Measurements from ENCODE around the gene DLG2.

DLG2 gene

DNA sequence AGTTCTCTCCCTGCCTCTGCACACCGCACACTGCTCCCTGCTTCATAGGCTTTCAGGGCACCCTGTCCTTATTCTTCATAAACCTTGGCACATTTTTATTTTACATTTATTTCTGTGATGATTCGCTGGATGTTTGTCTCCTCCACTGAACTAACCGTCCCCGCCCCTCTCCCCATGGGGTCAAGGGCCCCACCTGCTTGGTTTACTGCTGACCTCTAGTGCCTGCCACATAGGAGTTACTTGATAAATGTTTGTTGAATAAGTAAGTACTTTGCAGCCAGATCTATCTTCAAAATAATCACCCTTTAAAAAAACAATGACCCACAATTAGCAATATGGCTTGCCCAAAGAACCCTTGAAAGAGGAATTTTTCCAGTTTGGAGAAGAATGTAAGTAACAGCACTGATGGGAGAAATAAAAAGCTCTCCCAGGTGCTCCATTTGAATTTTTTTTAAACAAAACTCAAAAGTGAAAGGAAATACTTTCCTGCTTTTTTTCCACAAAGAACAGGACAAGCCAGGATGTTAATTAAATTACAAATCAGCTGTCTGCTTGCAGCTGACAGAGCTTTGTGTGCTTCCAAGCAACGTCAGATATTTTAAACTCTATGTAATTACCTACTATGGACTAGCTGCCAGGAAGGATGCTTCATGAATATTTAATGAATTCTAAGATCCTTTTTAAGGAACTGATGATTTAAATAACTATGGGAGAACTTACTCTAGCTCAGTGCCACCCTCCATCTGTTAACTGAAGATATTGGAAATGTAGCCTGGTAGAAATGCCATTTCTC is 1083.6 kb downstream of the DLG2 start:
- TF ChIP-seq, protein P1, sequence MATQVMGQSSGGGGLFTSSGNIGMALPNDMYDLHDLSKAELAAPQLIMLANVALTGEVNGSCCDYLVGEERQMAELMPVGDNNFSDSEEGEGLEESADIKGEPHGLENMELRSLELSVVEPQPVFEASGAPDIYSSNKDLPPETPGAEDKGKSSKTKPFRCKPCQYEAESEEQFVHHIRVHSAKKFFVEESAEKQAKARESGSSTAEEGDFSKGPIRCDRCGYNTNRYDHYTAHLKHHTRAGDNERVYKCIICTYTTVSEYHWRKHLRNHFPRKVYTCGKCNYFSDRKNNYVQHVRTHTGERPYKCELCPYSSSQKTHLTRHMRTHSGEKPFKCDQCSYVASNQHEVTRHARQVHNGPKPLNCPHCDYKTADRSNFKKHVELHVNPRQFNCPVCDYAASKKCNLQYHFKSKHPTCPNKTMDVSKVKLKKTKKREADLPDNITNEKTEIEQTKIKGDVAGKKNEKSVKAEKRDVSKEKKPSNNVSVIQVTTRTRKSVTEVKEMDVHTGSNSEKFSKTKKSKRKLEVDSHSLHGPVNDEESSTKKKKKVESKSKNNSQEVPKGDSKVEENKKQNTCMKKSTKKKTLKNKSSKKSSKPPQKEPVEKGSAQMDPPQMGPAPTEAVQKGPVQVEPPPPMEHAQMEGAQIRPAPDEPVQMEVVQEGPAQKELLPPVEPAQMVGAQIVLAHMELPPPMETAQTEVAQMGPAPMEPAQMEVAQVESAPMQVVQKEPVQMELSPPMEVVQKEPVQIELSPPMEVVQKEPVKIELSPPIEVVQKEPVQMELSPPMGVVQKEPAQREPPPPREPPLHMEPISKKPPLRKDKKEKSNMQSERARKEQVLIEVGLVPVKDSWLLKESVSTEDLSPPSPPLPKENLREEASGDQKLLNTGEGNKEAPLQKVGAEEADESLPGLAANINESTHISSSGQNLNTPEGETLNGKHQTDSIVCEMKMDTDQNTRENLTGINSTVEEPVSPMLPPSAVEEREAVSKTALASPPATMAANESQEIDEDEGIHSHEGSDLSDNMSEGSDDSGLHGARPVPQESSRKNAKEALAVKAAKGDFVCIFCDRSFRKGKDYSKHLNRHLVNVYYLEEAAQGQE (IDR thresholded peaks at IDR 0.05; ENCODE audit: low read depth), result no peak
- TF ChIP-seq, protein P2, sequence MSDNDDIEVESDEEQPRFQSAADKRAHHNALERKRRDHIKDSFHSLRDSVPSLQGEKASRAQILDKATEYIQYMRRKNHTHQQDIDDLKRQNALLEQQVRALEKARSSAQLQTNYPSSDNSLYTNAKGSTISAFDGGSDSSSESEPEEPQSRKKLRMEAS (IDR thresholded peaks at IDR 0.05), result no peak
- TF ChIP-seq NFIC (IDR thresholded peaks at IDR 0.05) (no peak), CREB1 (IDR thresholded peaks at IDR 0.05; ENCODE audit: low read depth) (no peak), EP300 (IDR thresholded peaks at IDR 0.05; ENCODE audit: borderline replicate concordance) (no peak), FOXM1 (IDR thresholded peaks at IDR 0.05; ENCODE audit: borderline replicate concordance, low read depth) (no peak), CEBPB (IDR thresholded peaks at IDR 0.05) (no peak), RAD21 (IDR thresholded peaks at IDR 0.05; ENCODE audit: low read depth) (no peak), TEAD4 (IDR thresholded peaks at IDR 0.05) (no peak), TAF1 (IDR thresholded peaks at IDR 0.05; ENCODE audit: low read depth) (no peak), ZBTB7A (IDR thresholded peaks at IDR 0.05; ENCODE audit: low read depth) (no peak), TCF12 (IDR thresholded peaks at IDR 0.05; ENCODE audit: low read depth) (no peak), EGR1 (IDR thresholded peaks at IDR 0.05) (no peak), YY1 (IDR thresholded peaks at IDR 0.05; ENCODE audit: low read depth) (no peak)
- TF ChIP-seq, protein P3, sequence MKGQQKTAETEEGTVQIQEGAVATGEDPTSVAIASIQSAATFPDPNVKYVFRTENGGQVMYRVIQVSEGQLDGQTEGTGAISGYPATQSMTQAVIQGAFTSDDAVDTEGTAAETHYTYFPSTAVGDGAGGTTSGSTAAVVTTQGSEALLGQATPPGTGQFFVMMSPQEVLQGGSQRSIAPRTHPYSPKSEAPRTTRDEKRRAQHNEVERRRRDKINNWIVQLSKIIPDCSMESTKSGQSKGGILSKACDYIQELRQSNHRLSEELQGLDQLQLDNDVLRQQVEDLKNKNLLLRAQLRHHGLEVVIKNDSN (IDR thresholded peaks at IDR 0.05), result no peak

DNA sequence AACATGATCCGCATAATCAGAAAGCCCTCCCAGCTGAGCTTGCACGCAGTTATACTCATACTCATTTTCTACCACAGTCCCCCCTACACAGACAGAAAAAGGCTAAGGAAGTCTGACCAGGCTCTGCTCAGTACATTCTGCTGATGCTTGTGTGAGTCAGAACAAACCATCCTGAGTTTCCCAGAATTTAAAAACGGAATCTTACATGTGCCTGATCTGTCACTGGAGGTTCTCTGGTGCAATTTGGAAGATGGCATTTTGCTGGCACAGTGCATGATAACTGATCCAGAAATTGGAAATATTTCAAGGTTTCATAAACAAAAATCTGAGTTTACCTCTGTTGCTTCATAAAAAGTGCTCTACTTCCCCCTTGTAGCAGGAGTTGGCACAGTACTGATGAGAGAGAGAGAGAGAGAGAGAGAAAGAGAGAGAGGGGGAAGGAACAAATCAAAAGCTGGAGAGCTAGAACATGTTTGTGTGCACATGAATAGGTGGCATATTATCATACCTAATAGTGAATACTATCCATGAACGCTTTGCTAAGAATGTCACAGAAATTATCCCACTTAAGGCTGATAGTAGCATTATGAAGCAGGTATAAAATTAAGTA is 1085.3 kb downstream of the DLG2 start:
- TF ChIP-seq, protein P2 (IDR thresholded peaks at IDR 0.05), result no peak
- TF ChIP-seq CEBPB (IDR thresholded peaks at IDR 0.05) (no peak), FOXM1 (IDR thresholded peaks at IDR 0.05; ENCODE audit: borderline replicate concordance, low read depth) (no peak), YY1 (IDR thresholded peaks at IDR 0.05; ENCODE audit: low read depth) (no peak), ZBTB7A (IDR thresholded peaks at IDR 0.05; ENCODE audit: low read depth) (no peak), EP300 (IDR thresholded peaks at IDR 0.05; ENCODE audit: borderline replicate concordance) (no peak), CREB1 (IDR thresholded peaks at IDR 0.05; ENCODE audit: low read depth) (no peak), TCF12 (IDR thresholded peaks at IDR 0.05; ENCODE audit: low read depth) (no peak), TAF1 (IDR thresholded peaks at IDR 0.05; ENCODE audit: low read depth) (no peak), TEAD4 (IDR thresholded peaks at IDR 0.05) (no peak), EGR1 (IDR thresholded peaks at IDR 0.05) (no peak)
- TF ChIP-seq, protein P1 (IDR thresholded peaks at IDR 0.05; ENCODE audit: low read depth), result no peak
- TF ChIP-seq, protein P3 (IDR thresholded peaks at IDR 0.05), result no peak

DNA sequence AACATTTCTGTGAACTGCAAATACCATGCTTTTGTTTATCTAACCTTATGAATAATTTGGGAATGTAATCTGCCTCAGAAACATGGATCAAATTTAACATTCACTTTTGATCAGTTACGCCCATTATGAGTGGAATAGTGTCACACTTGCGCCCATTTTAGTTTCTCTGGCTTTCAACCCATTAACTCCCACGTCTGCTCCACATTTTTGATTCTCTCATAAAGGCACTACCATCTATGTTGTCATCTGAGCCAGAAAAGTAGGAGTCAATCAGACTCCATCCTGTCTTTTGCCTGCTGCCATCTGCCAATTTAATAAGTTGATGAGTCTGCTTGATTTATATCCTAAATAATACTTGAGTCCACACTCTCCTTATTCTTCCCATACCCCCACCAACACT is 1090.7 kb downstream of the DLG2 start:
- TF ChIP-seq YY1 (IDR thresholded peaks at IDR 0.05; ENCODE audit: low read depth) (no peak), NFIC (IDR thresholded peaks at IDR 0.05) (no peak), CEBPB (IDR thresholded peaks at IDR 0.05) (no peak), ZBTB7A (IDR thresholded peaks at IDR 0.05; ENCODE audit: low read depth) (no peak), EGR1 (IDR thresholded peaks at IDR 0.05) (no peak), RAD21 (IDR thresholded peaks at IDR 0.05; ENCODE audit: low read depth) (no peak), EP300 (IDR thresholded peaks at IDR 0.05; ENCODE audit: borderline replicate concordance) (no peak), FOXM1 (IDR thresholded peaks at IDR 0.05; ENCODE audit: borderline replicate concordance, low read depth) (no peak)
- TF ChIP-seq, protein P2 (IDR thresholded peaks at IDR 0.05), result no peak
- TF ChIP-seq, protein P3 (IDR thresholded peaks at IDR 0.05), result no peak

DNA sequence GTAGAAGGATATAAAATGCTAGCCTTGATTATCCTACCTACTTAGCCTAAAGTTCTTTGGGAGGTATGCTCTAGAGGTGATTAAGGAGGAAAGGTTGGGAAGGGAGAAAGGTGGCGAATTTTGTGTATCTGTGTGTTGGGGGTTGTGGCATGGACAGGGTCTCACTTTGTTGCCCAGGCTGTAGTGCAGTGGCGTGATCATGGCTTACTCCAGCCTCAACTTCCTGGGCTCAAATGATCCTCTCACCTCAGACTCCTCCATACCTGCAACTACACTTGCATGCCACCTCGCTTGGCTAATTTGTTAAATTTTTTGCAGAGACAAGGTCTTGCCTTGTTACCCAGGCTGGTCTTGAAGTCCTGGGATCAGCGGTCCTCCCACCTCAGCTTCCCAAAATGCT is 1094.8 kb downstream of the DLG2 start:
- TF ChIP-seq TEAD4 (IDR thresholded peaks at IDR 0.05), result no peak
- TF ChIP-seq TAF1 (IDR thresholded peaks at IDR 0.05; ENCODE audit: low read depth), result no peak
- no peak for TF ChIP-seq TCF12 (IDR thresholded peaks at IDR 0.05; ENCODE audit: low read depth)

DNA sequence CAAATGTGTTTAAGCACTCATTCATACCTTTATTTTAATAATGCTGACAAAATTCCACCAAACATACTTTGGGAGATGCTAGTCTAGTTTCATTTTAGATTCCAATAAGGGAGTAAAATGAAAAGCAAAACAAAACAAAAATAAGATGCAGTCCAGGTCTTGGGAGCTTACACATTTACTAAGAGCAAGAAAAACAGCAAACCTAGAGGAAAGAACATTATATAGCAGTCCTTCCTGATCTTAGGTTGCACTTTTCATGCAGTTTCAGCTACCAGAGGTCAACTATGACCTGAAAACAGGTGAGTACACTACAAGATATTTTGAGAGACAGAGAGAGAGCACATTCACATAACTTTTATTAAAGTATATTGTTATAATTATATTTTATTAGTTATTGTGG is 1100.9 kb downstream of the DLG2 start:
- TF ChIP-seq RAD21 (IDR thresholded peaks at IDR 0.05; ENCODE audit: low read depth), result no peak
- no peak for TF ChIP-seq CREB1 (IDR thresholded peaks at IDR 0.05; ENCODE audit: low read depth)
- TF ChIP-seq, protein P3 (IDR thresholded peaks at IDR 0.05), result no peak
- no peak for TF ChIP-seq TAF1 (IDR thresholded peaks at IDR 0.05; ENCODE audit: low read depth)
- no peak for TF ChIP-seq EGR1 (IDR thresholded peaks at IDR 0.05)
- TF ChIP-seq TCF12 (IDR thresholded peaks at IDR 0.05; ENCODE audit: low read depth), result no peak
- no peak for TF ChIP-seq CEBPB (IDR thresholded peaks at IDR 0.05)
- TF ChIP-seq ZBTB7A (IDR thresholded peaks at IDR 0.05; ENCODE audit: low read depth), result no peak
- TF ChIP-seq FOXM1 (IDR thresholded peaks at IDR 0.05; ENCODE audit: borderline replicate concordance, low read depth), result no peak
- TF ChIP-seq NFIC (IDR thresholded peaks at IDR 0.05), result no peak
- TF ChIP-seq, protein P1 (IDR thresholded peaks at IDR 0.05; ENCODE audit: low read depth), result no peak
- no peak for TF ChIP-seq YY1 (IDR thresholded peaks at IDR 0.05; ENCODE audit: low read depth)
- TF ChIP-seq, protein P2 (IDR thresholded peaks at IDR 0.05), result no peak
- no peak for TF ChIP-seq TEAD4 (IDR thresholded peaks at IDR 0.05)
- no peak for TF ChIP-seq EP300 (IDR thresholded peaks at IDR 0.05; ENCODE audit: borderline replicate concordance)
